SIG-M5 (cell line): ENCODE results near the gene RAC3.

Source experiments
- DNase-seq: peaks from one replicate; lab custom pipeline; 2025; lab: John Stamatoyannopoulos, UW

Gene RAC3

DNA sequence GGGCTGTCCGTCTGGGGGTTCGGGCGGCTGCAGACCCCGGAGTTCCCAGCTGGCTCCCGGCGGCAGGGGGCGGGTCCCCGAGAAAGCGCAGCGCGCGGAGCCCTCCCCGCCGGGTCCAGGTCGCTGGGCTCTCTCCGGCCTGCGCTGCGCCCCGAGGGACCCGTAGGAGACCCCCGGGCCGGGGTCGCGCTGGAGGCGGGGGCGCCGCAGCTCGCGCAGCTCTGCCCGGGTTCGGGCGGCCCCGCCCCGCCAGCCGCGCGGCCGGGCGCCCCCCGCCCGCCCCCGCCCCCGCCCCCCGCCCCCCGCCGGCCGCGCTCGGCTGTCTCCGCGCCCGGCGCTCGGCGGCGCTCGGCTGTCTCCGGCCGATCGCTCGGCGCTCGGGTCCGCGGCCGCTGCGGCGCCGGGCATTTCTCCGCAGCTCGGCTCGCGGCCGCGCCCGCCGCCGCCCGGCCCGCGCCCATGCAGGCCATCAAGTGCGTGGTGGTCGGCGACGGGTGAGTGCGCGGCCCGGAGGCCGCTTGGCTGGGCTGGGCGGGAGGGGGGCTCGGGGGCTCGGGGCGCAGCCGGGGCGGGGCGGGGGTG lies at the start of gene RAC3:
RAC3 (plus strand) TSS at position 376 of the 582 bp plus-strand sequence; CDS start at position 460, 84 bp downstream.
- DNase-seq, result no peak

DNA sequence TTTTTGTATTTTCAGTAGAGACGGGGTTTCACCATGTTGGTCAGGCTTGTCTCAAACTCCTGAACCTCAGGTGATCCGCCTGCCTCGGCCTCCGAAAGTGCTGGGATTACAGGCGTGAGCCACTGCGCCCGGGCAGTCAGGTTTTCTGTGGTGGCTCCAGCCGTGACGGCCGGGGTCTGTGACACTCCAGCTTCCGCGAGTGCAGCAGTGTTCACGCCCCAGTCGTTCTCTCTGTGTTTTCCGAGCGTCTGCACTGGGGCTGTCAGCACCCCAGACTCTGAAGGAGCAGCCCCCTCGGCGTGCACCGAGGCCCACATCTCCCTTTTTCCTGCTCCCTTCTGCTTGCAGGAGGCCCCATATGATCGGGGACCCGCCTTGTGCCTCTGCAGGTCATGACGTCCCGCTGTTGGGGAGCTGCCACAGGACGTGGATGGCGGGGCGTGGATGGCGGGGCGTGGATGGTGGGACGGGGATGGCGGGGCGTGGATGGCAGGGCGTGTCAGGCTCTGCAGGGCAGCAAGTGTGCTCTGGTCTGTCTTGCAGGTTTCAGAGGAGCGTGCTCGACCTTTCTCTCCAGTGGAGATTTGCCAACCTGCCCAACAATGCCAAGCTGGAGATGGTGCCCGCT lies 48.4 kb upstream of the RAC3 start:
- no peak for DNase-seq

DNA sequence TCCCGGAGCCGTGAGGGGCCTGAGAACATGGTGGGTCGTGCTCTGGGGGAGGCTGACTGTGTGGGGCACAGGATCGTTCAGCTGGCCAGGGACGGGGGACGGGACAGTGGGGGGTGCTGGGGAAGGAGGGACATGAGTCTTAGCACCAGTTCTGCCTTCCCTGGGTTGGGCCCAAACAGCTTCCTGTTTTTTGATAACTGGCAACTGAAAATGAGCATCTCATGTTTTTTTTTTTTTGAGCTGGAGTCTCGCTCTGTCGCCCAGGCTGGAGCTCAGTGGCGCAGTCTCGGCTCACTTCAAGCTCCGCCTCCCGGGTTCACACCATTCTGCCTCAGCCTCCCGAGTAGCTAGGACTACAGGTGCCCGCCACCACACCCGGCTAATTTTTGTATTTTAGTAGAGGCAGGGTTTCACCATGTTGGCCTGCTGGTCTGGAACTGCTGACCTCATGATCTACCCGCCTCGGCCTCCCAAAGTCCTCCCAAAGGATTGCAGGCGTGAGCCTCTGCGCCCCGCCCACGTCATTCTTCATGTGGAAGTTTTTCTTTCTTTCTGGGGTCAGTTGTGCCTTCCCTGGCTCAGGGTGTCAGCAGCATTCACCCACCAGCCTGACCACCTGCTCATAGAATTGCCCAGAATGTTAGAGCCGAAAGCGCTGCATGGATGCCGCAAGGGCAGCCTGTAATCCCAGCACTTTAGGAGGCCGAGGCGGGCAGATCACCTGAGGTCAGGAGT lies 47.7 kb upstream of the RAC3 start:
- DNase-seq, result no peak

DNA sequence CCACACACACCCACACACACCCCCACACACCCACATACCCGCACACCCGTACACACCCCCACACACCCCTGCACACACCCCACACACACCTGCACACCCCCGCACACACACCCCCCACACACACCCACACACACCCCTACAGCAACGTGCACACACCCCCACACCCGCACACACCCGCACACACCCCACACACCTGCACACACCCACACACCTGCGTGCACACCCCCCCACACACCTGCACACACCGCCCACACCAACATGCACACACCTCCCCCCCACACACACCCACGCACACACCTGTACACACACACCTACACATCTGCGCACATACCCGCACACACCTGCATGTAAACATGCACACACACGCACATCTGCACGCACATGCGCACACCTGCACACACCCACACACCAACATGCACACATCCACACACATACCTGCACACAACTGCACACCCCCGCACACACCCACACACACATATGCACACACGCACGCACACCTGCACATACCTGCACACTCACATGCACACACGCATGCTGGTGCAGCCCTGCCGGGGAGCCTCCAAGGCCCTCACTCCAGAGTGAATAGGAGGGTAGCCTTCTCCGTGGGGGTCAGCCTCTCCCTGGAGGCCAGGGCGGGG lies 46.6 kb upstream of the RAC3 start:
- DNase-seq, result no peak

DNA sequence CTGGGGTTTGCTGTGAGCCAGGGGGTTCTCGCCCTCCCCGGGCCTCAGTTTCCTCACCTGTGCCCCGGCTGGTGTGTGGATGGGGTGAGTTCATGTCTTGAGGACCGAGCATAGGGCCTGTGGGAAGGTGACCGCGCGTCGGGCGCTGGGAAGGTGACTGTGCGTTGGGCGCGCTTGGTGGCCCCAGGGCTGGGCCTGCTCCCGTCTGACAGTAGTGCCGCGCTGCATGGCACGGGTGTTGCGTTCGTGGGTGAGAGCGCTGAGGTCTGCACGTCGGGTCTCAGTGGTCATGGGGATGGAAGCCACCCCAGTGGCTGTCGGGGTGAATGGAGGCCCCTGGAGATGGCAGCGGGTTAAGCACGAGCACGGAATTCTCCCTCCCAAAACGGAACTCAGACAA lies 44.9 kb upstream of the RAC3 start:
- no peak for DNase-seq

DNA sequence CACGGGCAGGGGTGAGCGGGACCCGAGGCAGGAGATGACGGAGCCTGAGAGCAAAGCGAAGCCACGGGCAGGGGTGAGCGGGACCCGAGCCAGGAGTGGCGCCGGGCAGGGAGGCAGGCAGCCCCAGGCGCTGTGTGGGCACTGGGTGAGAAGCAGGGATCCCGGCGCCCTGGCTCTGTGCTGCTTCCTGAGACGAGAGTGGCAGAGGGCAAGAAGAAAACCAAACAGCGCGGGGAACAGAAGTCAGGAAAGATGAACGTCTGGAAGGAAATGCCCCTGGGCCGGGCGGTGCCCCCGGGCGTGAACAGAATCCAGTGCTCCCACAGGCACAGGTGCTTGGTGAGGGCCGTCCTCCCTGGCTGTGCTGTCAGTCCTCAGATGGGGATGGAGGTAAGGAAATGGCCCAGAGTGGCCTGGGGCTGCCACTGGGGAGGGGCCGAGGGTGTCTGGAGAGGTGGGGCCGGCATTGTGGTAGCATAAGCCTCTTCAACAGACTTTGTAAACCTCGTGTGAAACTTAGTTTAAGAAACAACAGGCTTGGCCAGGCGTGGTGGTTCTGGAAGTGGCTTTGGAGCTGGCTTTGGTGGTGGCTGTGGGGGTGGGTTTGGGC lies 44.2 kb upstream of the RAC3 start:
- DNase-seq, result no peak

DNA sequence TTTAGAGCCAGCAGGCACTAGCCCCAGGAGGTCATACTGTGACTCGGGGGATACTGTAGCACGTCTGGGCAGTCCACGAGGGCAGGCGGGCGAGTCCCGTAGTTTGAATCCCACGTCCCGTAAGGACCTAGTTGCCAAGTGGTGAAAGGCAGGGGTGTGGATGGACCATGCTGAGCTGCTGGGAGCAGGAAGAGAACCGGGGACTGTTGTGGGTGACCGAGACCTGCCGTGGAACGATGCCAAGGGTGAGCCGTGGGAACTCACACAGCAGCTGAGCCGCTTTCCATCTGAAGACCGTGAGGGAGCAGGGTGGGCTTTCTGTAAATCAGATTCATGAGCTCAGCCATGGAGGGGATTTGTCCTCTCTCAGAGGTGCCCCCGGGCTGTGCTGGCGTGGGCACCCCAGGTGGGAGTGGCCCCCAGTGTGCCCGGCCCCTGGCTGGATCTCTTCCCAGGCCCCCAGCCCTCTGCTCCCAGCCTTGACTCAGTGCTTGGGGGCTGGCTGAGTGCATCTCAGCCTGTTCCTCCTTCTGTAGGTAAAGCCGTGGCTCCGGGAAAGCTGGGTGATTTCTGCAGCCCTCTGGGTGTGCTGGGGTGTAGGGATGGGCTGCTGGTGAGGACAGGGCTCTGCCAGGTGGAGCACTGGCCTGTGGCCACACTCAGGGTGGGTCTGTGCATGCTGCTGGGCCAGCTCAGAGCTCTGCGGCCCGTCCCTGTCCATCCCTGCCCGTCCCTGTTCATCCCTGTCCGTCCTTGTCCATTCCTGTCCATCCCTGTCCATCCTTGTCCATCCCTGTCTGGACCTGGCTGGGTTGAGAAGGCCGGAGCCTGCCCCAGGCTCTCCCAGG lies 40.4 kb upstream of the RAC3 start:
- no peak for DNase-seq

DNA sequence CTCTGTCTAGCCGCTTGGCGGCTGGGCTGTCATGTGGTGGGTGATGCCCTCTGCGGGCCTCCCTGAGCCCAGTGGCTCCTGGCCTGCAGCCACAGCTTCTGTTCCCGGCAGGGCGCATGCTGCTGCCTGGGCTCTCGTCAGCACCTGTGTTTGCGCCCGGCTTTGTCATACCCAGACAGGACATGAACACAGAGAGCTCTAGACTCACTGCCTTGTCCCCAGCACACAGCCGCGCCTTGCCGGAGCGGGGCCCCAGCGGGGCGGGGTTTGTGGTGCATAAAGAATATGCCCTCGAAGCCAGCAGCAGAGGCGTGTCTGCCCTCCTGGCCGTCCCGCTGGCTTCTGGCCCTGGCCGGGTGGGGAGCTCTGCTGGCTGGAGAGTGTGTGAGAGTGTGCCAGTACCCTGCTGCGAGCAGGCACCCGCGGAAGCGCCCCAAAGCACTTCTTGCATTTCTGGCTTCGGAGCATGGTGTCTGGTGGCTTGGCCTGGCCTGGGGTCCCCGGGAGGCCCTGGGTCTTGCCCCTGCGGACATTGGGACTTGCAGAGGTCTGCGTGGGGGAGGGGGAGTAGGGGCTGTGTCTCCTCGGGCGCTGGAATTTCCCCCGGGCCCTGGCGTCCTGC lies 39.7 kb upstream of the RAC3 start:
- no peak for DNase-seq

DNA sequence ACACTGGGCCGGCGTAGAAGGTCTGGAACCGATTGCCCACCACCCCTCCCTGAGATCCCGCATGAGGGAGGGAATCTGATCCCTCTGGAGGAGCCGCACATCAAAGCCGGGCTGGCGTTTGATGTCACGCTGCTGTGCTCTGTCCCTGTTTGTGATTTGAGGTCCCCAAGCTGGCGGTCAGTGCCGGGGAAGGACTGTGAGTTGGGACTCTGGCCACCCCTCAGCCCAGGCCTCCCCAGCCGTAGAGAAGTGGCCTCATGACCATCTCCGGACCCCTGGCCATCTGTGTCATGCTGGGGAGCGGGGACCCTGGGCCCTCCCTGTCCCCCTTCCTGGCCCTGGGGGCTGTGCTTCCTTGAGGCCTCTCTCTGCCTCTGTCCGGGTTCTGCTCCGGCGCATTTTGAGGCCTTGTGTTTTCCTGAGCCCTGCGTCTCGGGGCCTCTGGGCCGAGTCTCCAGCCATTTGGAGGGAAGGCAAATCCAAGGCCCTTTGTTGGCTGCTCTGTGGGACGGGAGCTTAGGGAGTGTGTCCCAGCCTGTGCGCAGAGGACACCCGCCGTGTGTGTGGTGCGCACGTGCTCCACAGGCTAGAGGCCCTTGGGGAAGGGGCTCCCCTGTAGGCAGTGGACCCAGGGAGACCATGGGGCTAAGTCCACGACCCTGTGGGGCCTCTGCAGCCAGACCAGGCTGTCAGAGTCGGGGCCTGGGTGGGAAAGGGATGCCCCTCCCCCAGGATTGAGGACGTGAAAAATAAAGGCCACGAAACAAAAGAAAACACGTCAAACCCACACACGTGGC lies 39.0 kb upstream of the RAC3 start:
- DNase-seq, result no peak

DNA sequence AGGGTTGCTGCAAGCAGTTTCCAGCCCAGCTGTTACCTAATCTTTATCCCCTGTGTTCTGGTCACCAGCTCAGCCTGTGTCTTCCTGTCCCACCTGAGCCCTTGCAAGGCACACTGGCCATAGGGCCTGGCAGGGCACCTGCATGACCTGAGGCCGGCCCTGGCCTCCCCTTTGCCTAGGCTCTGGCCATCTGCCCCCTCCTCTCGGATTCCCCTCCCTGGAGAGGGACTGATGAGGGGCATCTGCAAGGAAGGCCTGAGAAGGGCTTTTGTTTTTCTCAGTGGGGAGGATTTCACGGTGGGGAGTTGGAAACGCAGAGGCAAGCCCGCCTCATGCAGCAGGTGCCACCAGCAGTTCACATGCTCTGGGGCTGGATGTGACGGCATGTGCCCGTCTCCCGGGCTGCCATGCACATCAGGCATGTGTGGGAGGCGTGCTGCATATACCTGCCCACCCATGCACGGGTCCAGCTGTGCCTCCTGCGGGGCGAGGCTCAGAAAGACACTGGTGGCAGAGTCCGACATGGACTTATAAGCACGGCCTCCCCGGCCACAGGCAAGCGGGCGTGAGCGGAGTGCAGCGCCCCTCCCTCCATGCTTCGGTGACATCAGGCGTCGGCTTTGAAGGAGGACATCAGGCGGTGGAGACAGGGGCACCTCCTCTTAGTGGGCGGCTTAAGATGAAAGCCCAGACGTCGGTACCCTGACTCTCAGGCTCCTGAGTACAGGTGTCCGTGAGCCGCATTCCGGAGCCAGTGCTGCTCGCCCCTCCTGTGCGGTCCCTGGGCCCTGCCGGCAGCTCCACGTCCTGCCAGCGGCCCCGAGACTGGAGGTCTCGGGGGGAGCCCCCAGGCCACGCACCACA lies 37.5 kb upstream of the RAC3 start:
- DNase-seq, result no peak

DNA sequence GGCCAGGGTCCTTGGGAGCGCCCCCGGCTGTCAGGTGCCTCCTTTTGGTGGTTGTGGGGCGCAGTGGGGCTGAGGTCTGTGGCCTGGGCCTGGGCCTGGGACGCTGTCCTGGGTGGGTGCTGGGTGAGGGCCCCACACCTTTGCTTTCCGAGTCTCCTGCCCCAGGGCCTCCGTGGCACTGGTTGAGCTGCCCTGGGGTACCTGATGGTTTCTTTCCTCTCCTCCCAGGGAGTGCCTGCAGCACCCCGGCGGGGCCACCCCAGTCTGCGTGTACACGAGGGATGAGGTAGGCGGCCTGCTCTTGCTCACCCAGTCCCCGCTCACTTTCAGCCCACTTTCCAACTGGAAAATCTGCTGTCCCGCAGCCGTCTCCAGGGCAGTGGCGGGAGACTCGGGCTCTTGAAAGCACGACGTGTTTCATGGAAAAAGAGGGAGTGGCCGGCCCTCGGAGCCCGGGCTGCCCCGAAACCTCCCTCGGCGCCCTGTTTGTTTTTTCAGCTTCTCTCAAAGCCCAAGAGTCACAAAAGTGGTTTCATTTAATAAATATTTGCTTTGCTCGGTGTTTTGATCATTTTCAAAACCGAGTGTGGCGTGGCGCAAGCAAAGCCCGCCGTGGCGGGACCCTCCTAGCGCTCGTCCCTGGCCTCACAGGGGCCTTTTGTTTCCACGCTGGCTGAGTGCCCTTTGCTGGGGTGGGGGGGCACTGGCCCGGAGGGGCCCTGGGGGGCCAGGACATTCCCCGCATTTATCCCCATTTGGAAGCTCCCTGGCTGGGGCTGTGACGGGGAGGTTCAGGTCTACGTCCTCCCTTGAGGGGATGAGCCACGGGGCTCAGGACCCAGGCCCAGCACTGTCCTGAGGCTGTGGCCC lies 36.6 kb upstream of the RAC3 start:
- DNase-seq, result no peak

DNA sequence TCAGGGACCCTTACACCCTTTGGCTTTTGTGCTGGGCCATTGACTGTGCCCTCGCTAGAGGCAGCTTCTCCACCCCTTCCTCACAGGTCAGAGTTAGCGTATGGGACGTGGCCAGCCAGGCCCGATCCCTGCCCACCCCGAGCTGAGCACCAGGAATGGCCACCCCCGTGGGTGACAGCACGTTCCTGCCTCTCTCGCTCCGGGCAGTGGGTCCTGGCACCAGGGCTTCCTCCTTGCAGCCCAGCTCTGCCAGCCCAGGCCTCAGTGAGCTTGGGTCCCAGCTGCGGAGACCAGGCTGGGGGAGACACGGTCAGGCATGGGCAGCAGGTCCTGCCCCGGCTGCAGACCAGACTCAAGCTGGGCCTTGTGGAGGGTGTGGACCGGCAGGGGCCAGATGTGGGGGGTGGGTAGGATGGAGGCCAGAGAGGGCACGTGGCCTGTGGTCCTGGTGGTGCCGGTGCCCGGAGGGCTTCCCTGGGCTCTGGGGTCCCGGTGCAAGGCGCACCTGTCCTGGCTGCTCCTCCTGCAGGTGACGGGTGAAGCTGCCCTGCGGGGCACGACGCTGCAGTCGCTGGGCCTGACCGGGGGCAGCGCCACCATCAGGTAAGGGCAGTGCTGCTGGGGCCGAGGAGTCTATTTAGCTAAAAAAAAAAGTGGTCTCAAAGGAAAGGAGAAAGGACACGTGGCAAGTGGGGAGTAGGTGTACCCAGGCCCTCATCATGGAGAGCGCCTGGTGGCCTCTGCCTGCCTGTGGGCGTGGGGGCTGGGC lies 35.8 kb upstream of the RAC3 start:
- no peak for DNase-seq

DNA sequence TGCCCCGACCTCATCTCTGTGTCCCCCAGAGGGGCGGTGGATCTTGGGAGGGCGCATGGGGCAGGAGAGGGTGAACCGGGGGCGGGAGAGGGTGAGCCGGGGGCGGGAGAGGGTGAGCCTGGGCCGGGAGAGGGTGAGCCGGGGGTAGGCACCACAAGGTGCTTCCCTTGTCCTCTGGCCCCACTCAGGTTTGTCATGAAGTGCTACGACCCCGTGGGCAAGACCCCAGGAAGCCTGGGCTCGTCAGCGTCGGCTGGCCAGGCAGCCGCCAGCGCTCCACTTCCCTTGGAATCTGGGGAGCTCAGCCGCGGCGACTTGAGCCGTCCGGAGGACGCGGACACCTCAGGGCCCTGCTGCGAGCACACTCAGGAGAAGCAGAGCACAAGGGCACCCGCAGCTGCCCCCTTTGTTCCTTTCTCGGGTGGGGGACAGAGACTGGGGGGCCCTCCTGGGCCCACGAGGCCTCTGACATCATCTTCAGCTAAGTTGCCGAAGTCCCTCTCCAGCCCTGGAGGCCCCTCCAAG lies 35.2 kb upstream of the RAC3 start:
- no peak for DNase-seq

DNA sequence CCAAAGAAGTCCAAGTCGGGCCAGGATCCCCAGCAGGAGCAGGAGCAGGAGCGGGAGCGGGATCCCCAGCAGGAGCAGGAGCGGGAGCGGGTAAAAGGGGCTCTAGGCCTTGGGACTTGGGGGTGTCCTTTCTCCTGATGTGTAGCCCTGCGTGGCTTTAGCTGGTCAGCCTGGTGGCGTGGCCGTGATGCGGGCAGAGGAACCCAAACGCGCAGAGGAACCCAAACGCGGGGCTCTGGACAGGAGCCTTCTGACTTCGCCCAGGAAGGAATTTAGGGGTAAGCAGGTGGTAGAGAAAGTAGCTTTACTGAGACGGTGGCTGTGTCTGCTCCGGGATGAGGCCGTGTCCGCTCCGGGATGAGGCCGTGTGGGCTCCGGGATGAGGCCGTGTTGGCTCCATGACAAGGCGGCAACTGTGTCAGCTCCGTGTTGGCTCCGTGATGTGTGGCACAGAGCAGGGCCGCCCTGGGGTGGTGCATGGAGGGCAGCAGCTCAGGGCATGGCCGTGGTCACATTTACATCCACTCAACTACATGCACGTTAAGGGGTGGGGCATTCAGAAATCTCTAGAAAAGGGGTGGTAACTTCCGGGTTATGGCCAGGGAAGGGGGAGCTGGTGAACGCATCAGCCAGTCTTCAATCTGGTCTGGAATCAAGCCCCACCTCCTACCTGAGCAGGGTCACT lies 34.6 kb upstream of the RAC3 start:
- DNase-seq, result no peak

DNA sequence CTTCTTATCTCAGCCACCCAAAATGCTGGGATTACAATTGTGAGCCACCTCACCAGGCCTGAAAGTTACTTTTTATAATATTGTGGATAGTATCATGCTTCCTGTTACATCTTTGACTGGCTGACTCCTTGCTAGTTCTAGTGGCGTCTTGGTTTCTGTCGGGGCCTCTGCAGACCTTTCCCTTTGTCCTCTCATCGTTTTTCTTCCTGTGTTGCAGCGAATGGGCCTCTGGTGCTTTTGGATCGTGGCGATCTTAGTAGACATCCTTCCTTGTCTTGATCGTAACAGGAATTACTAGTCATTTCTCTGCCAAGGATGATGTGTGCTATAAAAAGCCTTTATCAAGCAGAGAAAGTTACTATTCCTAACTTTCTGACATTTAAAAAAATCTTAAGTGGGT lies 33.3 kb upstream of the RAC3 start:
- DNase-seq, result no peak

DNA sequence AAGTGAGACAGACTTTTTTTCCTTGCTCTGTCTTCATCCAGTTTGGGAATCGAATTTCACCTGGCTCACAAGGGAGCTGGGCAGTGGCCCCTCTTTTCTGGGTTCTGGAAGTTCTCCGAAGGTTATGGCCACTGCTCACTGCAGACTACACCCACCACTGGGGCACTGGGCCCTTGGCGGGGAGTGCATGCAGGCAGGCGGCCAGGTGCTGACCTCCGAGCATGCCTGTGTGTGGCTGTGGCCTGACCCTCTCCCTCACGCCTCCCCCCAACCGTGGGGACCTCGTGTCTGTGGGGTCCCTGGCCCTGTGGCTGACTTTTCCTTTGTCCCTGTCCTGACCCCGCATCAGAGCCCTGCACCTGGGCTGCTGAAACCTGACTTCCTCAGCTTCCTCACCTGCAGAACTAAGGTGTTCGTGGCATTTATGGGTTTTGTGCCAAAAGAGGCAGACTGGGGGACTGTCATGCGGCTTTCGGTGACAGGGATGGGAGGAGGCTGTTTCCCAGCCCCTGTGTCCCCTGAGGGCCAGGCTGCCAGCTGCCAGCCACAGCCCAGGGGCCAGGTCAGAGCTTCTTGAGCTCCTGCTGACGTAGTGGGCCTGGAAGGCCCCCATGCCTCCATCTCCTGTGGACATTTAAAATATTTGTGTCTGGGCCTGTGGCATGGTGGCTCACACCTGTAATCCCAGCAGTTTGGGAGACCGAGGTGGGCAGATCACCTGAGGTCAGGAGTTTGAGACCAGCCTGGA lies 32.6 kb upstream of the RAC3 start:
- no peak for DNase-seq
